ENCODE data around the gene EMP3. TPM values are rescaled to one million over a fixed set of nuclear protein-coding genes. Genes with fewer than 3 reads are reported as not detected.
A peak's percentile ranks its signal among the peaks of the same experiment; 100 is the strongest.

Gene EMP3
- total and polyA plus RNA-seq, 9 of the 15 experiments (the other 6 are each of a cell fraction or from before 2014, with no cell fraction given): 123 to 386 (median 296) TPM

DNA sequence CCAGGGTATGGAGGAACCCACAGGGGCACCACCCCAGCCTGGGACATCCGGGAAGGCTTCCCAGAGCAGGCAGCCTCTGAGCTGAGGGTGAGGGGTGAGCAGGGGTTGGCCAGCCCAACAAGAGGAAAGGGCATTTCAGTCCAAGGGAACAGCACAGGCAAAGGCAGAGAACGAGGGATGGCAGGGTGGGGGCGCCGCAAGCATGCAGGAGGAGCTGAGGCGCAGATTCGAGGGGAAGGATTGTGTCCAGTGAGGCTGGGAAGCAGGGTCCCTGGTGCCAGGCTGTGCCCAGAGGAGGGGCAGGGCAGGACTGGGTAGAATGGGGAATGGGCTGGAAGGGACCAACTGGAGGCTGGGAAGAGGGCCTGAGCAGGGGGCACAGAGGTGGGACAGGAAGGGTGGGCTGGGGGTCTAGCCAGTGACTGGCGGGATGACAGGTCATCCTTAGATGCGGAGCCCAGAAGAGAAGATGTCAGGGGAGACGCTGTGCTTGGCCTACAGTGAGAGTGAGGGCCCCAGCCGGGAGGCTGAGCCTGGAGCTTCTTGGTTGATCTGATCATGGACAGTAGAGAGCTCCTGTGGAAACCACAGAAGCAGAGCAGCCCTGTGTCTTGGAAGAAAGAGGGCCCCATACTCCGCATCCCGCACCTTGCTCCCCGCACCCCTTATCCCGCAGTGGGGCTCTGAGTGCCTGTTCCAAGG is 13.6 kb downstream of the EMP3 start (continued):
- TF ChIP-seq, protein P1, sequence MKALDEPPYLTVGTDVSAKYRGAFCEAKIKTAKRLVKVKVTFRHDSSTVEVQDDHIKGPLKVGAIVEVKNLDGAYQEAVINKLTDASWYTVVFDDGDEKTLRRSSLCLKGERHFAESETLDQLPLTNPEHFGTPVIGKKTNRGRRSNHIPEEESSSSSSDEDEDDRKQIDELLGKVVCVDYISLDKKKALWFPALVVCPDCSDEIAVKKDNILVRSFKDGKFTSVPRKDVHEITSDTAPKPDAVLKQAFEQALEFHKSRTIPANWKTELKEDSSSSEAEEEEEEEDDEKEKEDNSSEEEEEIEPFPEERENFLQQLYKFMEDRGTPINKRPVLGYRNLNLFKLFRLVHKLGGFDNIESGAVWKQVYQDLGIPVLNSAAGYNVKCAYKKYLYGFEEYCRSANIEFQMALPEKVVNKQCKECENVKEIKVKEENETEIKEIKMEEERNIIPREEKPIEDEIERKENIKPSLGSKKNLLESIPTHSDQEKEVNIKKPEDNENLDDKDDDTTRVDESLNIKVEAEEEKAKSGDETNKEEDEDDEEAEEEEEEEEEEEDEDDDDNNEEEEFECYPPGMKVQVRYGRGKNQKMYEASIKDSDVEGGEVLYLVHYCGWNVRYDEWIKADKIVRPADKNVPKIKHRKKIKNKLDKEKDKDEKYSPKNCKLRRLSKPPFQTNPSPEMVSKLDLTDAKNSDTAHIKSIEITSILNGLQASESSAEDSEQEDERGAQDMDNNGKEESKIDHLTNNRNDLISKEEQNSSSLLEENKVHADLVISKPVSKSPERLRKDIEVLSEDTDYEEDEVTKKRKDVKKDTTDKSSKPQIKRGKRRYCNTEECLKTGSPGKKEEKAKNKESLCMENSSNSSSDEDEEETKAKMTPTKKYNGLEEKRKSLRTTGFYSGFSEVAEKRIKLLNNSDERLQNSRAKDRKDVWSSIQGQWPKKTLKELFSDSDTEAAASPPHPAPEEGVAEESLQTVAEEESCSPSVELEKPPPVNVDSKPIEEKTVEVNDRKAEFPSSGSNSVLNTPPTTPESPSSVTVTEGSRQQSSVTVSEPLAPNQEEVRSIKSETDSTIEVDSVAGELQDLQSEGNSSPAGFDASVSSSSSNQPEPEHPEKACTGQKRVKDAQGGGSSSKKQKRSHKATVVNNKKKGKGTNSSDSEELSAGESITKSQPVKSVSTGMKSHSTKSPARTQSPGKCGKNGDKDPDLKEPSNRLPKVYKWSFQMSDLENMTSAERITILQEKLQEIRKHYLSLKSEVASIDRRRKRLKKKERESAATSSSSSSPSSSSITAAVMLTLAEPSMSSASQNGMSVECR (CRISPR knock-in tag; IDR thresholded peaks at IDR 0.05): no peak
- TF ChIP-seq, protein P2, sequence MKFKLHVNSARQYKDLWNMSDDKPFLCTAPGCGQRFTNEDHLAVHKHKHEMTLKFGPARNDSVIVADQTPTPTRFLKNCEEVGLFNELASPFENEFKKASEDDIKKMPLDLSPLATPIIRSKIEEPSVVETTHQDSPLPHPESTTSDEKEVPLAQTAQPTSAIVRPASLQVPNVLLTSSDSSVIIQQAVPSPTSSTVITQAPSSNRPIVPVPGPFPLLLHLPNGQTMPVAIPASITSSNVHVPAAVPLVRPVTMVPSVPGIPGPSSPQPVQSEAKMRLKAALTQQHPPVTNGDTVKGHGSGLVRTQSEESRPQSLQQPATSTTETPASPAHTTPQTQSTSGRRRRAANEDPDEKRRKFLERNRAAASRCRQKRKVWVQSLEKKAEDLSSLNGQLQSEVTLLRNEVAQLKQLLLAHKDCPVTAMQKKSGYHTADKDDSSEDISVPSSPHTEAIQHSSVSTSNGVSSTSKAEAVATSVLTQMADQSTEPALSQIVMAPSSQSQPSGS (CRISPR knock-in tag; IDR thresholded peaks at IDR 0.05): no peak
- TF ChIP-seq ATF4 (CRISPR knock-in tag; IDR thresholded peaks at IDR 0.05) (no peak), CCNT2 (IDR thresholded peaks at IDR 0.05; ENCODE audit: borderline replicate concordance, extremely low read depth, insufficient read length, low read depth, low read length) (no peak), XRCC5 (IDR thresholded peaks at IDR 0.05; ENCODE audit: low read depth, low read length) (no peak), TAF9B (IDR thresholded peaks at IDR 0.05; ENCODE audit: partially characterized antibody) (no peak), TGIF2 (CRISPR knock-in tag; IDR thresholded peaks at IDR 0.05) (no peak), SMARCE1 (IDR thresholded peaks at IDR 0.05) (no peak), RFX5 (IDR thresholded peaks at IDR 0.05; ENCODE audit: low read depth, low read length) (no peak), PTBP1 (IDR thresholded peaks at IDR 0.05; ENCODE audit: low read depth, low read length) (no peak), TEAD1 (CRISPR knock-in tag; IDR thresholded peaks at IDR 0.05) (0 out of 4 replicates have a peak, but pooled peaks of 1 of the 2 experiments have one; percentile 15), HEY1 (CRISPR knock-in tag; IDR thresholded peaks at IDR 0.05; ENCODE audit: borderline replicate concordance) (no peak)
- TF ChIP-seq, protein P3, sequence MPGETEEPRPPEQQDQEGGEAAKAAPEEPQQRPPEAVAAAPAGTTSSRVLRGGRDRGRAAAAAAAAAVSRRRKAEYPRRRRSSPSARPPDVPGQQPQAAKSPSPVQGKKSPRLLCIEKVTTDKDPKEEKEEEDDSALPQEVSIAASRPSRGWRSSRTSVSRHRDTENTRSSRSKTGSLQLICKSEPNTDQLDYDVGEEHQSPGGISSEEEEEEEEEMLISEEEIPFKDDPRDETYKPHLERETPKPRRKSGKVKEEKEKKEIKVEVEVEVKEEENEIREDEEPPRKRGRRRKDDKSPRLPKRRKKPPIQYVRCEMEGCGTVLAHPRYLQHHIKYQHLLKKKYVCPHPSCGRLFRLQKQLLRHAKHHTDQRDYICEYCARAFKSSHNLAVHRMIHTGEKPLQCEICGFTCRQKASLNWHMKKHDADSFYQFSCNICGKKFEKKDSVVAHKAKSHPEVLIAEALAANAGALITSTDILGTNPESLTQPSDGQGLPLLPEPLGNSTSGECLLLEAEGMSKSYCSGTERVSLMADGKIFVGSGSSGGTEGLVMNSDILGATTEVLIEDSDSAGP (CRISPR knock-in tag; IDR thresholded peaks at IDR 0.05): no peak
- TF ChIP-seq, protein P4, sequence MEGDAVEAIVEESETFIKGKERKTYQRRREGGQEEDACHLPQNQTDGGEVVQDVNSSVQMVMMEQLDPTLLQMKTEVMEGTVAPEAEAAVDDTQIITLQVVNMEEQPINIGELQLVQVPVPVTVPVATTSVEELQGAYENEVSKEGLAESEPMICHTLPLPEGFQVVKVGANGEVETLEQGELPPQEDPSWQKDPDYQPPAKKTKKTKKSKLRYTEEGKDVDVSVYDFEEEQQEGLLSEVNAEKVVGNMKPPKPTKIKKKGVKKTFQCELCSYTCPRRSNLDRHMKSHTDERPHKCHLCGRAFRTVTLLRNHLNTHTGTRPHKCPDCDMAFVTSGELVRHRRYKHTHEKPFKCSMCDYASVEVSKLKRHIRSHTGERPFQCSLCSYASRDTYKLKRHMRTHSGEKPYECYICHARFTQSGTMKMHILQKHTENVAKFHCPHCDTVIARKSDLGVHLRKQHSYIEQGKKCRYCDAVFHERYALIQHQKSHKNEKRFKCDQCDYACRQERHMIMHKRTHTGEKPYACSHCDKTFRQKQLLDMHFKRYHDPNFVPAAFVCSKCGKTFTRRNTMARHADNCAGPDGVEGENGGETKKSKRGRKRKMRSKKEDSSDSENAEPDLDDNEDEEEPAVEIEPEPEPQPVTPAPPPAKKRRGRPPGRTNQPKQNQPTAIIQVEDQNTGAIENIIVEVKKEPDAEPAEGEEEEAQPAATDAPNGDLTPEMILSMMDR (IDR thresholded peaks at IDR 0.05 in 2 of 3, conservative IDR thresholded peaks at IDR 0.05 in 1 of 3; ENCODE audit: insufficient read depth in 2 of 3, low read depth in 1 of 3, low read length in 3 of 3): peak in 2 of 3 experiments; percentile 9 to 29; a peak in 1 of 6 replicates
- TF ChIP-seq, protein P5, sequence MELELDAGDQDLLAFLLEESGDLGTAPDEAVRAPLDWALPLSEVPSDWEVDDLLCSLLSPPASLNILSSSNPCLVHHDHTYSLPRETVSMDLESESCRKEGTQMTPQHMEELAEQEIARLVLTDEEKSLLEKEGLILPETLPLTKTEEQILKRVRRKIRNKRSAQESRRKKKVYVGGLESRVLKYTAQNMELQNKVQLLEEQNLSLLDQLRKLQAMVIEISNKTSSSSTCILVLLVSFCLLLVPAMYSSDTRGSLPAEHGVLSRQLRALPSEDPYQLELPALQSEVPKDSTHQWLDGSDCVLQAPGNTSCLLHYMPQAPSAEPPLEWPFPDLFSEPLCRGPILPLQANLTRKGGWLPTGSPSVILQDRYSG (tag; conservative IDR thresholded peaks at IDR 0.05; ENCODE audit: low read depth): no peak

Measured in K562 (cell line).